NCI-H1092 treated with DMSO at 0.1 percent for 48 hours (cell line): Measurements from ENCODE around the gene OR51E1.

Experiments
- DNase-seq: peaks from one replicate; lab custom pipeline; 2025; lab: John Stamatoyannopoulos, UW

The OR51E1 gene

DNA sequence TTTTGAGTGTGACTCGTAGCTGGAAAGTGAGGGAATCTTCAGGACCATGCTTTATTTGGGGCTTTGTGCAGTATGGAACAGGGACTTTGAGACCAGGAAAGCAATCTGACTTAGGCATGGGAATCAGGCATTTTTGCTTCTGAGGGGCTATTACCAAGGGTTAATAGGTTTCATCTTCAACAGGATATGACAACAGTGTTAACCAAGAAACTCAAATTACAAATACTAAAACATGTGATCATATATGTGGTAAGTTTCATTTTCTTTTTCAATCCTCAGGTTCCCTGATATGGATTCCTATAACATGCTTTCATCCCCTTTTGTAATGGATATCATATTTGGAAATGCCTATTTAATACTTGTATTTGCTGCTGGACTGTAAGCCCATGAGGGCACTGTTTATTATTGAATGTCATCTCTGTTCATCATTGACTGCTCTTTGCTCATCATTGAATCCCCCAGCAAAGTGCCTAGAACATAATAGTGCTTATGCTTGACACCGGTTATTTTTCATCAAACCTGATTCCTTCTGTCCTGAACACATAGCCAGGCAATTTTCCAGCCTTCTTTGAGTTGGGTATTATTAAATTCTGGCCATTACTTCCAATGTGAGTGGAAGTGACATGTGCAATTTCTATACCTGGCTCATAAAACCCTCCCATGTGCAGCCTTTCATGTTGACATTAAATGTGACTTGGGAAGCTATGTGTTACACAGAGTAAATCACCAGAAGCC, 11.0 kb downstream of the OR51E1 start:
- DNase-seq = no peak

DNA sequence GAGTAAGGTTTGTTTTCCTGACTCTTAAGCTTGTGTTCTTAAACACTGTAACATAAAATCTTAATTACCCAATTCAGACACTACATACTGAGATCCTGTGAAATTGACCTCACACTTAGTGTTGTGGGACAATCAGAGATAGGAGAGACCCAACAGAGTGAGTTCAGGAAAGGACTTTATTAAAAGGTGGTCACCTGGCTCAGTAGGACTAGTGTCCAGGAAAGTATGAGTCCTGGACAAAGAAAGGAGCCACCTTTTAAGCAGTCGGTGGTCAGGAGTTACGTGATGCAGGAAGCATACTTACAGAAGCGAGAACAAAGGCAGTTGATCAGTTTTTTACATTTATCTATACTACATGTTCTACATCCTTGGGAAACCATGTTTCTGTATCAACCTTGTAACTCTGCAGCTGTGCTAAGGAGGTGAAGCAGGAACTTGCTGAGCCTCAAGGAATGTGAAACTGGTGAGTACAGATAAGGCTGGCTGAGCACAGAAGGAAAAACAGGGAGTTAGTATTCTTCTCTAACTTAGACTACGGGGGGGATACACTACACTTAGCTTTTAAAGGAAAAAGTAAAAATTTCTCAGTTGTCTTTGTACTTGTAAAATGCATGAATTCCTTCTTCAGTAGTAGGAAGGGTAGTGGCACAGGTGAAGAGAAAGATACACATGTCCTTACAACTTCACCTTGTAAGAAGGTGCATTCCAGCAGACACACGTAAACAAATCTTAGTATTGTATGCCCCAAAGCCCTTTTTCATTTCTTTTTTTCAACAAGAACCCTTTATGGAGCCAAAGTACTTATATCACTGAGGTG, 15.1 kb downstream of the OR51E1 start:
- no peak for DNase-seq

DNA sequence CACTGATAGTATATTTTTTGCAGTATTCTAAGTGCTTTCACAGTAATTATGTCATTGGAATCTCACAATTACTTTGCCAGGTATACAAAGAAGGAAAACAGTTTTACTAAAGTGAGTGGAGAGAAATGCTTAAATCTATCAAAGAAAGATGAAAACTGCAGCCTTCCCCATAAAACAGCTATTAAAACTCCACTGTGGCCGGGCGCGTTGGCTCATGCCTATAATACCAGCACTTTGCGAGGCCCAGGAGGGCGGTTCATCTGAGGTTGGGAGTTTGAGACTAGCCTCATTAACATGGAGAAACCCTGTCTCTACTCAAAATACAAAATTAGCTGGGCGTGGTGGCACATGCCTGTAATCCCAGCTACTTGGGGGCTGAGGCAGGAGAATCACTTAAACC, 19.1 kb downstream of the OR51E1 start:
- no peak for DNase-seq

DNA sequence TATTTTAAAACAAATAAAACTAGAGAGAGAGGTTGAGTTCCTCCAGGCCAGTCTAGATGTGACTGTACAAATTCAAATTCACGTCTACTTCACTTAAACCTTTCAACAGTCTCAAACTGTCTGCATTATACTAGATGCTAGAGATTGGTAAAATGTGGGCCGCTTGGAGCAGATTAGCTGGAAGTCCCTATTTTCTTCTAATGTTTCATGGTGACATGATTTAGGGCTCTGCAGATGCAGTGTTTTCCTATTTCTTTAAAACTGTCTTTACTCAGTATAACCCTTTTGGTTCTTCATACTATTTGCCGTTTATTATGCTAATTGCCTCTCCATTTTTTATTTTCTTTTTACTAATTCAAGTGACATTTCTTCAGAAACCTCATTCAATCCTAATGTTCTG, 20.4 kb downstream of the OR51E1 start:
- DNase-seq = no peak

DNA sequence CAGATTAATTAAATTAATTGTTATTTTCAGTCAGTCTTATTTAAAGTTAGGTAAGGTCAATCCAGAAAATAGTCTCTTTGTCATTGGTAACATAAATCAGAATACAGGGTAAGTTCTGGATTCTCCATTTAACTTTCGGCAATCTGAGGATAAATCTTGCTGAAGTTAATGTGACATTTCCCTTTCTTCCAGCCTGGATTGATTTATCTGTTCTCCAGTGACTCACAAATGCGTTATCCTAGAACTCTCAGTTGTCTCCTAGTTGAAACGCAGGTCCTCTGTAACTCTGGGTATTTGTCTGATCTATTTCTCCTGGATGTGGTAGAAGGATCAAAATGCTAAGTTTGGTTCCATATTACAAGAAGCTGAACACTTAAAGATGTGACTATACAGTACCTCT, 21.0 kb downstream of the OR51E1 start:
- no peak for DNase-seq

DNA sequence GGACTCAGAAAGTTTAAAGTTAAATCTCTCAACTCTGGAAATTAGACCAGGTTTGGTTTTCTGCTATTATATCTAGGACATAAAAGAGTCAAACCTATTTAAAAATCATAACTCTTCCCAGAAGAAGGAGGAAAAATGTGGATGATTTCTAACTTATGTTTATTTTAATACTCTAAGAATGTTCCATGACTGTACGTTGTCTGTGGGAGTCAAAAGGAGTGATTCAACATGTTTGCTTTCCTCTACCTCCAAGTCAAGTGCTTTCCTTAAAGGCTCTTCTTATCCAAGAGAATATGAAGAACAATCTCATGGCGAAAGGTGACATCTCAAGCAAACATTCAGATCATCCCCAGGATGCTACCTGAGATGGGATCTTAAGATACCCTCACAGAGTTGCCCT, 21.6 kb downstream of the OR51E1 start:
- no peak for DNase-seq

DNA sequence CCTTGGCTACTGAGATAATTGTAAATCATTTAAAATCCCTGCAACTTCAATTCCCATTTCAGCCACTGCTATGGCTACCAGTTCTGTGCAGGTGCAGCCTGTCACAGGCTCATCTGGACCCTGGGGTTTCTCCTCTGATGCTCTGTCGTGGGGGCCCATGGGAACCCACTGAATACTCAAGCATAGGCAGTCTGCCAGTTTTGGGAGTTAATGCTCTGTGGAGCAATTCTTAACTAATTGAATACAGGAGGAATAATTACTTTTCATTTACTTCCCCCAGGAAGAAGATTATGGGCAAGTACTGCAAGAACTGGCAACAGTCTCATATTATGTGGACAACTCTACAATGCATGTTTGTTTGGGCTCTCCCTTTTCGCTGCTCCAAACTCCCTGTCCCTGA, 28.0 kb downstream of the OR51E1 start:
- DNase-seq = peak; percentile 46

DNA sequence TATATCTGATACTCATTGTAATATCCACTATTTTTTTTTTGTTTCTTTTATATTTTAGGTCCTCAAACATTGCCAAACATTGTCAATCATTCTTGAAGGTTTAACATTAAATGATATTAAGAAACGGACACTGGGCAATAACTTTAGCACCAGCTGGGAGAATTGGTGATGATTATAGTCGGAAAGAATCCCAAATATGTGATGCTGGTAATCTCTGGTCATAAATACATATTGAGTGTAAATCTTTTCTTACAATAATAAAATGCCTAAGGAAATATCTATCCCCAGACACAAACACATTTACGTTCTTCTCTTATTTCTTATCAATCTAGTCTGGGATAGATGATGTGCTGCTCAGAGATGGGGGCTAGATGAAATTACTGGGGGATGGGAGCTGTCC, 28.7 kb downstream of the OR51E1 start:
- no peak for DNase-seq

DNA sequence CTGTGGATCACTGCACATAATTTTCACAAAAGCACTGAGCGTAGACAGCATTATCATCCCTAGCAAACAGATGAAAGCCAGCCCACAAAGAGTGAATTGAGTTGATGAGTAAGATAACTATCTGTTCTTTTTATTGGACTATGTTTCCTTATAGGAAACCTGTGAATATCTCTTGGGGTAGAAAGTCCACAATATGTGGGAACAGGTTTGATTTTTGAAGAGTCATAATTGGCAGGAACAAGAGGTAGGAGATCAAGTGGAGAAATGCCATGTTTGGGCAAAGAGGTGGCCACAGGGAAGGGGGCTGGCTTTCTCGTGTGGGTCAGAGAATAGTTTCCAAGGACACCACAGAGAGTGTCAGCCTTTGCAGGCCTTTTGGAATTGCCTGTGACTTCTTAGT, 30.0 kb downstream of the OR51E1 start:
- no peak for DNase-seq

DNA sequence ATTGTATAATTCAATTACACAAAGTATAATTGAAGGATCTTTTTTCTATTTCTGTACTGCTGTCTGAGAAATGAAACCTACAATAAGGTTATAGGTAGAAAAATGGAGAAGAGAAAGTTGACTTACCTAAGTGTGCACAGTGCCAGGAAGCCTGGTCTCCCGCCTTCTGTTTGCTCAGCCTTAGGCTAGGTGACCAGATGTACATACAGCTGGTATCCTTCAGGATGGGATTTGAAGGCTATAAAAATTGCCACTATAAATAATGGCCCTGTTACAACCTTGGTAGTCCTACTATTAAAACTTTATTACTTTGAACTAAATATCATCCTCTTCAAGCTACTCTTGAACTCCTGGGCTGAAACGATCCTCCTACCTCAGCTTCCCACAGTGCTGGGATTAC, 34.2 kb downstream of the OR51E1 start:
- peak; percentile 78 for DNase-seq

DNA sequence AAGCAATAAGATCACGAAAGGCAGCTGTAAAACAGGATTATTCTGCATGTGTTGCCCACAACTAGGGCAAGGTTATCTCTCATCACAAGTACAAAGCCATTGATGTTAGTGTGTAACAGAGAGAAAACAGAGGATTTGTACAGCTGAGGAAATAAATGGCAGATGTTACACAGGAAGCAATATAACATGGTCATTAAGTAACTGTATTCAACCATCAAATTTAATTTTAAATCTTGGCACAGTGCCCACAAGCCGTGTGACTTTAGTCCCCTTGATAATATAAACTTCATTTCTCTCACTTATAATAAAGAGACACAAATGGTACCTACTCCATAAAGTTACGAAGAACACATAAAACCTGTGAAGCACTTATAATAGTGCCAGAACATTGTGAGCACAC, 36.6 kb downstream of the OR51E1 start:
- DNase-seq = peak; percentile 78

DNA sequence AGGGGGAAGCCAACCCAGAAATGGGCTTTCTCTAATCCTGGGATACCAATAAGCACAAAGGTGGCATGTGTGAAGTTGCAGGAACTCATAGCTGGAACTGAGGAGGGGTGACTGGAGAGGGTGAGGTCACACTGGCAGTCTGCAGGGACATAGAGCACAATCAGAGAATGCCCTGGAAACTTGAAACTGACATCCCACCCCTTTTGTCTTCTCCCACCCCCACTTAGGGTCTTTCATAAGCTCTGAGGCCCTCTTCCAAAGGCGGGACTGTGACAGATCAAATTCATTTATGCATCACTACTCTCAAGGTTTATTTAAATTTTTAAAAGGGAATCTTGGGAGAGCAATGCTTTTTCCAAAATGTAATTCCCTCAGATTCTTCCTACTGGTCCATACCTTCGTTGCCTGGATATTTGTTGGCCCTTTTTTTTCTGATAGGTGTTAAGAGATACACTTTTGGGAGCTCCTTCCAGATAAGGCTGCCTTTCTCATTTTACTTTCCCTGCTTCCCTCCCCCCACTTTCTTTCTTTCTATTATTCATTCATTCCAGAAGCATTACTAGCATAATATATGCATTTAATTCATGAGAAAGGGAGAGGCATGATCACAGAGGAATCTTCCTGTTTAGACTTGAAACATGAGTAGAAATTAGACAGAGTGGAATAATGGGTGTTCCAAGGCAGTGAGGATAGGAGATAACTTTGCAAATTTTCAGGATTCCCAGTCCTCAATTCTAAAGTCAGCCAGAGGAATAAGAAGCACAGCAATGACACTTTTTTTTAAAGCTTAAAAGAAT, 39.0 kb downstream of the OR51E1 start:
- no peak for DNase-seq

DNA sequence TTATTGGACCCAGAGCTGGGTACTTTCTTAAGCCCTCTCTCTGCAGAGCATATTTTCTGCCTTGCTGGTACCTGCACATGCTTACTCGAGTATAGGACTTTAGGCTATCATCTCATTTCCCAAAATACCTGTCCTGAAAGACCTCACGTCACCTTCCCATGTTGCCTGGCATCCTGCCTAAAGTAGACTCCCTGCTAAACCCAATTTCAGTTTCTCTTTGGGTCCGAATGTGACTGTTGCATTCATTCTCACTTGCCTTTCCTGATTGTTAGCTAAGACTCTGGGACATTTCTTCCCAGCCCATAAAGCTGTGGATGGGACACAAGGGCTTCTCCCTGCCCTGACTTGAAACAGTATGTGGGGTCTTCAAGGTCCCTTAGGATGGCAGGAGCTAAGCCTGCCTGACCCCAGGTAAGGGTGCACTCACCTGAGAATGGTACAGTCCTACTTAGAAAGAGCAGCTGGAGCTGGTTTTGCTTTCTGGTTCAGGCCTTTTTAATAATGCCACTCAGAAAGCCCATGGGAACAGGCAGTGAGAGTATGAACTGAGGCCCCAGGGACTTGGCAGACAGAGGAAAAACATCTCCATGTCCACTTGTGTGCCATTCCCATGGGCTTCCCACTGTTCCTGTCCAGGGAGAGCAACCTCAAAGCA, 41.0 kb downstream of the OR51E1 start:
- peak; percentile 67 for DNase-seq

DNA sequence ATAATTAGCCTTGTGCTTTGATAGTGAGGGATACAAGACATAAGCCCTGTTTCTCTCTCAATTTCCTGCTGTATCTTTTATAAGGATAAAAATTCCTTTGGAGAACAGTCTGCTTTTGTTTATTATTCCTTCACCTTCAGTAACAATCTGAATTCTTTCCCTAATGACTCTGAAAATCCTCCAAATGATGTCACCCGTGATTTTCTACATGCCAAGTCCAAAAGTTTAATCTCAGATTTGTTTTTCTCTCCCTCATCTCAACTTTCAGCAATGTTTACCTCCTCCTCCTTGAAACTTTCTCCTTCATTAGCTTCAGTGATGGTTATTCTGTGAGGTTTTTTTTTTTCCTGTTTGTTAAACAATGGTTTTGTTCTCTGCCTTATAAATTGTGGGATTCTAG, 51.7 kb downstream of the OR51E1 start:
- DNase-seq = no peak

DNA sequence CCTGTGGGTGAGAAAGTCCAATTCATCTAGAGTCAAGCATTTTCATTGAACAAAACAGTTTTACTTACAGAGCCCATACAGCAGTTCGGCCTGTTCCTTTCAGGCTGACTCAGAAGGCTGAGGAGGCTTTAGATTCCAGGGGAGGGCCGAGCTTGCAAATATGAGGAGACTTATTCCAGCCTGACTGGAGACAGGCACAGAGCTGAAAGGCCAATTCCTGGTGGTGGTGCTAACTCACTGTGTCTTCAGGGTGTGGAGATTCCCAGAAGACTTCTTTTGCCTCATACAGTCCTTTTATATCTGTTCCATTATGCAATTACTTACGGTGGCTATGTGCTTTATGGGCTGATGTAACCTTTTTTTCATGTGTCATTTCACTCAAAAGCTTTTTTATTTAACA, 53.8 kb downstream of the OR51E1 start, which contains the start of gene OR51E2:
Gene OR51E2, minus strand, starts transcription at position 269 of the 400 bp plus-strand sequence. CDS start 15,142 bp downstream, outside the sequence.
- DNase-seq = peak; percentile 64

DNA sequence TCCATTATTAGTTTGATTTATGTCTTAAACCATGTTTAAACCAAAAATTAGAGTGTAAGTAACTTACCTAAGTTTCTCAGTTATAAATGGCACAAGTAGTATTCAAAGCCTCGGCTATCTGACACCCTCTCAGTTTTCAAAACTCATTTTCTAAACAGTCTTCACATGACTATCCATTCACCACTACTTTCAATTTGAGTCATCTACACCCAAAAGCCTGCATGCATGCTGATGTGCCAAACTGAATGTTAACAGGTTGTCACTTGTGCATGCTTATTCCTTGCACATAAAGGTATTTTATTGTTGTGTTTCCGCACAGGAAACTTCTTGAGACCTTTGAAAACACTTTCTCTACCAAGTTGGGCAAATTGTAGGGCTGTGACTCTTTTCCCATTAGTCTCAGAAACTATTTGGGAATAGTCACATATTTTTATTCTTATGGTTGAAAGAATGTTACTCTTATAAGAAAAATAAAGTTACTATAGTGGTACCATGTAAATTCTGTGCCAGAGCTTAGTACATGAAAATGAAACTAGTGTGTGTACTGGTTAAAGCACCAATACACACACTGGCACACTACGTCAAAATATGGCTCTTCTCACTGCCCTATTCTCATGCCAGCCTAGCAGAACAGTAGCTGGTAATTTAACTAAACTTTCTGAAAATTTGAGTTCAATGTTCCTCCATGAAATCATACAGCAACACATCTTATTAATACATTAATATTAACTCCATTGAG, 56.1 kb downstream of the OR51E1 start:
- no peak for DNase-seq

DNA sequence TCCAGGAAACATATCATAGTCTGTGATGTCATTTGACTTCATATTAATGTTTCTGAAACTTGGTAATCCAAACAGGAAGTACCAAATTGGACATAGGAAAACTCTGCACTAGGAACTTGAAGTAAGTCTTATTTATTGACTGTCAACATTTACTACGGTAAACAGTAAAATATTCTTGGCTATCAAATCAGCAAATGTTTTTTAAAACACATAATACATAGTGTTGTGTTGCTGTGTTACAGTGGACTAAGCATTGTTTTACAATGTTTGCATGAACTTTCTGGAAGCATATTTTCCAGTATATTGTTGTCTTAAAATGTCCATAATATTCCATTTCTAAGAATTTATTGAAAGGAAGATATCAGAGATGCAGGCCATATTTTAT, 56.6 kb downstream of the OR51E1 start:
- DNase-seq = no peak

DNA sequence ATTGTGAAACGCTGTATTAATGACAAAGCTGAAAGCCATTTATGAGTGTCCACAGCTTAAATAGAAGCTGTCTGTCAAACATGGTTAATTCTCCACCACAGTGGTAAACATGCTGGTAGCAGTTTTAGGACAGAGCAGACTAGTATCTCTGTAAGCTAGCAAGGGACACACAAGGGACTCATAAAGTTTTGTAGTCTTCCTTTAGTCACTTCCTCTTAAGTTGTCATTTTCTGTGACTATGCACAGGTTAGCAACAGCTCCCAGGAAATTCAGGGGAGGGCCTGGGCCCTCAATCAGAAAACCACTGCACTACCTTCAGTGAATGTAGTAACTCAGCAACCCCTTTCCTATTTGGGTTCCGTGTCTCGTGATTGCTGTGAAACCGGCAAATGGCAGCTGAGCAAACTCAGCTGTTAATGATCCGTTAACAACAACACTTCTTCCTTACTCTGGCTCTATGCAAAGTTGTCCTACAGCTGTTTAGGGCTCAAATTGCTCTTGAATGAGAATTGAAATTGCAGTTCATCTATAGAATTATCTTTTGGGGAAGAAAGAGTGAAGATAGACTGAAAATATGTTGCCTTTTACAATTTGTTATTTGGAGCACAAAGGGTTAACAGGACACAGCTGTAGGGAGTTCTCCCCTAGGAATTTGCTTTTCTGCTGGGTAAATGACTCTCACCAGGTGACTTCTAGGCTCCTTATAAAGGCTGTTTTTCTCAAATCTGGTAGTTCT, 60.4 kb downstream of the OR51E1 start, which contains the start of gene MMP26:
Gene MMP26, plus strand, starts transcription at position 731 of the 736 bp plus-strand sequence.
- DNase-seq = peak; percentile 96

DNA sequence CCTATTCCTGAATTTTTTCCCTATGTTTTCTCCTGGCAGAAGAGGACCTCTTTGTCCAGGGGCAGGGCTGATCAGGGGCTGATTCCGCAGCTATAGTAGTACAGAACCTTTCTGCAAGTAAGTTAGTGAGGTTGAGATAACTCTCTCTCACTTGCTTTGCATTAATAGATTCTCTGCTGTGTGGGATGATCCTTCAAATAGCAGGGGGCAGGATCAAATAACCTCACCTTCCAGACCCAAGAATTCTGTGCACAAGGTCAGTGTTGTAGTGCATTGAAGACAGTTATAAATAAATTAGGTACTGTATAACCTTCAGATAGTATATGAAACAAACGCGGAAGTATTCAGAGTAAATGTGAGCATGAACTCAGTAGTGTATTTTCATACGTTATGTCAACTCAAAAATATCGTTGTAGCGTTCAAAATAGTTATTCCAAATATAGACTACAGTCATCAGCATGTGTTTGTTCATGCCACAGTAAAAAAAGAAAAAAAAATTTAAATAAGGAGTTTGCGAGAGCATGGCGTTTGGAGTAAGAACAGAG, 61.1 kb downstream of the OR51E1 start:
- peak; percentile 68 for DNase-seq
